Liver (tissue), 9 donors: ENCODE measurements around the gene ZNF280D. TPM values are rescaled to one million over a fixed set of nuclear protein-coding genes. Genes with fewer than 3 reads are reported as not detected.
"Not testable (repeated sequence)": the region's sequence is repeated elsewhere in the genome, so short reads cannot be mapped to it uniquely, and the experiment has no call there.

Source experiments
- DNase-seq: peaks from one replicate; pipeline ENCODE4 v3.0.0-alpha.2; 2017; ENCODE audit warnings: low spot score
- H3K27ac ChIP-seq, 2 donors: one replicate each; pipeline ENCODE4 v1.7.0; 2013; ENCODE audit warnings: inconsistent platforms in 2 of 2, low read length in 2 of 2, control low read depth in 1 of 2, low read depth in 1 of 2, mild to moderate bottlenecking in 1 of 2
- H3K27me3 ChIP-seq, 4 donors: one replicate each; pipeline versions ENCODE4 v1.6.1 to v1.7.0; 2013; ENCODE audit warnings: low read length in 3 of 4, inconsistent platforms in 1 of 4, mild to moderate bottlenecking in 1 of 4, moderate library complexity in 1 of 4; ENCODE audit not compliant: control insufficient read depth in 4 of 4, insufficient read depth in 4 of 4
- H3K36me3 ChIP-seq, 4 donors: one replicate each; pipeline versions ENCODE4 v1.6.1 to v1.7.0; 2013; ENCODE audit warnings: low read length in 3 of 4, mild to moderate bottlenecking in 3 of 4, low read depth in 1 of 4, moderate library complexity in 1 of 4; ENCODE audit not compliant: control insufficient read depth in 4 of 4, insufficient read depth in 3 of 4
- H3K4me1 ChIP-seq, 4 donors: one replicate each; pipeline versions ENCODE4 v1.6.1 to v1.7.0; 2013; ENCODE audit warnings: low read length in 3 of 4, mild to moderate bottlenecking in 3 of 4, moderate library complexity in 1 of 4; ENCODE audit not compliant: control insufficient read depth in 4 of 4, insufficient read depth in 4 of 4
- H3K4me3 ChIP-seq, 3 donors: one replicate each; pipeline versions ENCODE4 v1.6.1 to v1.7.0; 2013; ENCODE audit warnings: low read length in 3 of 3, control low read depth in 1 of 3, low read depth in 1 of 3, mild to moderate bottlenecking in 1 of 3
- H3K9ac ChIP-seq, 2 donors: one replicate each; pipeline ENCODE4 v1.7.0; 2013; ENCODE audit warnings: low read length in 2 of 2, mild to moderate bottlenecking in 2 of 2, moderate library complexity in 2 of 2, control low read depth in 1 of 2, low read depth in 1 of 2
- H3K9me3 ChIP-seq, 4 donors: one replicate each; pipeline versions ENCODE4 v1.6.1 to v1.7.0; 2013; ENCODE audit warnings: low read length in 3 of 4; ENCODE audit not compliant: control insufficient read depth in 4 of 4
- ATF3 ChIP-seq: IDR thresholded peaks from 2 replicates; pipeline ENCODE4 v1.6.1; 2016; ENCODE audit warnings: antibody characterized with exemption
- CTCF ChIP-seq: fragments of 150-350 bp; IDR thresholded peaks from 2 replicates; pipeline ENCODE4 v1.5.1; 2017; ENCODE audit warnings: improper control_type of control experiment, low read depth, low read length; ENCODE audit not compliant: missing input control
- EGR1 ChIP-seq, 2 donors: IDR thresholded peaks; 2 replicates each; pipeline ENCODE4 v1.6.1; 2016 to 2018; ENCODE audit warnings: antibody characterized with exemption in 2 of 2, low read depth in 2 of 2
- FOXA1 ChIP-seq: IDR thresholded peaks from 2 replicates; pipeline ENCODE4 v1.6.1; 2016; ENCODE audit warnings: antibody characterized with exemption
- FOXA2 ChIP-seq: IDR thresholded peaks from 2 replicates; pipeline ENCODE4 v1.6.1; 2016; ENCODE audit warnings: antibody characterized with exemption
- GABPA ChIP-seq, 2 donors: IDR thresholded peaks in 1 of 2; conservative IDR thresholded peaks in 1 of 2; 2 replicates each; pipeline ENCODE4 v1.6.1; 2016; ENCODE audit warnings: antibody characterized with exemption in 2 of 2, mild to moderate bottlenecking in 1 of 2, moderate library complexity in 1 of 2
- HNF4A ChIP-seq, 2 donors: conservative IDR thresholded peaks; 2 replicates each; pipeline ENCODE4 v1.6.1; 2016; ENCODE audit warnings: antibody characterized with exemption in 2 of 2, mild to moderate bottlenecking in 2 of 2
- JUND ChIP-seq, 2 donors: IDR thresholded peaks; 2 replicates each; pipeline ENCODE4 v1.6.1; 2016; ENCODE audit warnings: antibody characterized with exemption in 2 of 2
- MAX ChIP-seq: IDR thresholded peaks from 2 replicates; pipeline ENCODE4 v1.6.1; 2016; ENCODE audit warnings: antibody characterized with exemption
- NR2F2 ChIP-seq: IDR thresholded peaks from 2 replicates; pipeline ENCODE4 v1.6.1; 2016; ENCODE audit warnings: antibody characterized with exemption
- RAD21 ChIP-seq, 2 donors: IDR thresholded peaks; 2 replicates each; pipeline ENCODE4 v1.6.1; 2016; ENCODE audit warnings: antibody characterized with exemption in 2 of 2, mild to moderate bottlenecking in 2 of 2
- REST ChIP-seq: IDR thresholded peaks from 2 replicates; pipeline ENCODE4 v1.6.1; 2016; ENCODE audit warnings: antibody characterized with exemption, mild to moderate bottlenecking
- RXRA ChIP-seq, 2 donors: IDR thresholded peaks; 2 replicates each; pipeline ENCODE4 v1.6.1; 2017 to 2018; ENCODE audit warnings: antibody characterized with exemption in 2 of 2, mild to moderate bottlenecking in 1 of 2
- SP1 ChIP-seq: IDR thresholded peaks from 2 replicates; pipeline ENCODE4 v1.6.1; 2018; ENCODE audit warnings: antibody characterized with exemption, mild to moderate bottlenecking
- TAF1 ChIP-seq: conservative IDR thresholded peaks from 2 replicates; pipeline ENCODE4 v1.6.1; 2016; ENCODE audit warnings: antibody characterized with exemption, mild to moderate bottlenecking
- YY1 ChIP-seq: IDR thresholded peaks from 2 replicates; pipeline ENCODE4 v1.6.1; 2016; ENCODE audit warnings: antibody characterized with exemption, mild to moderate bottlenecking
- ZBTB33 ChIP-seq: IDR thresholded peaks from 2 replicates; pipeline ENCODE4 v1.6.1; 2016; ENCODE audit warnings: antibody characterized with exemption
- WGBS: extraction: QIAGEN DNeasy Blood & Tissue Kit; methylation state at CpG from one replicate; pipeline ENCODE4 v1.1.7; 2013; 5-methylcytosine and 5-hydroxymethylcytosine counted together
- polyA plus RNA-seq, 2 donors: library from polyadenylated mRNA; stranded (reverse) in 1 of 2; unstranded in 1 of 2; fragments of 200-250 nt in 1 of 2; fragments of >200 nt in 1 of 2; fragmentation: Nextera tagmentation in 1 of 2; extraction: Ambion mirVana in 1 of 2; gene quantifications; one replicate each; pipeline versions ENCODE4 v1.2.1 to v1.2.3, GENCODE V29; 2013 to 2015
- total RNA-seq, 2 donors: library from RNA; depleted of rRNA; stranded (reverse); fragments of >200 nt; gene quantifications; one replicate each; pipeline ENCODE4 v1.2.3, GENCODE V29; 2014
- donor health status: healthy.
- donor health status: healthy.
- donor health status: healthy.
- donor health status: healthy.
- donor health status: healthy.

The ZNF280D gene
- total and polyA plus RNA-seq, 4 donors, result 5.2 to 32.6 (median 18.9) TPM

- Histone ChIP-seq H3K27me3 (no peaks in the 10 kb centered on the region), H3K4me3 (no peak overlapping the region), H3K36me3 (no peaks in the 10 kb centered on the region), H3K9ac (no peak overlapping the region), H3K4me1 (no peaks in the 10 kb centered on the region), H3K9me3 (no peaks in the 10 kb centered on the region), H3K27ac (no peak overlapping the region)
- DNase-seq, result no peak
- no peak for TF ChIP-seq TAF1
Observed at GRCh38 chr15:56715220-56715619, 18.1 kb downstream of the ZNF280D start.

- H3K36me3 ChIP-seq, H3K27me3 ChIP-seq, H3K27ac ChIP-seq, H3K9ac ChIP-seq, H3K9me3 ChIP-seq, H3K4me1 ChIP-seq, DNase-seq, H3K4me3 ChIP-seq: not testable (repeated sequence)
- WGBS, result 99% methylated on average over 5 of the region's 5 CpGs
Observed at GRCh38 chr15:56709502-56709901, 23.8 kb downstream of the ZNF280D start.

GRCh38 chr15:56699743-56700142 is 33.6 kb downstream of the ZNF280D start:
- no peaks in the 10 kb centered on the region for H3K4me1 ChIP-seq
- TF ChIP-seq NR2F2 (no peak), SP1 (no peak), ZBTB33 (no peak), MAX (no peak), FOXA2 (no peak), TAF1 (no peak), EGR1 (IDR thresholded peaks at IDR 0.05; ENCODE audit: low read depth in 2 of 2) (no peak), FOXA1 (no peak), RAD21 (IDR thresholded peaks at IDR 0.05) (no peak), YY1 (no peak), CTCF (no peak), HNF4A (conservative IDR thresholded peaks at IDR 0.05) (no peak), ATF3 (no peak), GABPA (IDR thresholded peaks at IDR 0.05 in 1 of 2, conservative IDR thresholded peaks at IDR 0.05 in 1 of 2) (no peak), REST (no peak), JUND (IDR thresholded peaks at IDR 0.05) (no peak), RXRA (IDR thresholded peaks at IDR 0.05) (no peak)
- DNase-seq, result no peak
- WGBS, result 92% methylated on average over 1 of the region's 1 CpG
- H3K27ac ChIP-seq, result no peak overlapping the region
- no peaks in the 10 kb centered on the region for H3K9me3 ChIP-seq
- no peak overlapping the region for H3K9ac ChIP-seq
- no peaks in the 10 kb centered on the region for H3K27me3 ChIP-seq
- H3K4me3 ChIP-seq, result no peak overlapping the region
- peaks cover 0 to 42% (median 30%) of the 10 kb centered on the region in 4 donors for H3K36me3 ChIP-seq
